Inferior parietal cortex (tissue), 1 donor: ENCODE results near the gene EIF2S3B.
A peak's percentile ranks its signal among the peaks of the same experiment; 100 is the strongest.
"Not testable (repeated sequence)": the region's sequence is repeated elsewhere in the genome, so short reads cannot be mapped to it uniquely, and the experiment has no call there.

ENCODE experiments used
- DNase-seq: peaks from one replicate; pipeline ENCODE4 v3.0.0-alpha.2; 2016; ENCODE audit errors: extremely low spot score

EIF2S3B gene

DNA sequence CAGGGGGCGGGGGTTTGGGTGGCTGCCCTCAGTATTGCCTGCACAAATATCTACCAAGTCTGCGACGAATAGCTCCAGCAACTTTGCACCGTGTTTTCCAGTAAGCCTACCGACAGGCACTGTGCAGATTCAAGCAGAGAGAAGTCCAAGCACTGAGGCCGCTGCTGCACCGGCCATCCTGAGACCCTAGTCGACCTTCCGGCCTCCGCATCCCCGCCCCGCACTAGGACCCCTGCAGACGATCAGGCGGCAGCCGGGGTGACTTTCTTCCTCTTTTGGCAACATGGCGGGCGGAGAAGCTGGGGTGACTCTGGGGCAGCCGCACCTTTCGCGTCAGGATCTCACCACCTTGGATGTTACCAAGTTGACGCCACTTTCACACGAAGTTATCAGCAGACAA is at the start of gene EIF2S3B:
EIF2S3B (plus strand) TSS at position 271 of the 400 bp plus-strand sequence; CDS start at position 284, 13 bp downstream.
- no peak for DNase-seq

DNA sequence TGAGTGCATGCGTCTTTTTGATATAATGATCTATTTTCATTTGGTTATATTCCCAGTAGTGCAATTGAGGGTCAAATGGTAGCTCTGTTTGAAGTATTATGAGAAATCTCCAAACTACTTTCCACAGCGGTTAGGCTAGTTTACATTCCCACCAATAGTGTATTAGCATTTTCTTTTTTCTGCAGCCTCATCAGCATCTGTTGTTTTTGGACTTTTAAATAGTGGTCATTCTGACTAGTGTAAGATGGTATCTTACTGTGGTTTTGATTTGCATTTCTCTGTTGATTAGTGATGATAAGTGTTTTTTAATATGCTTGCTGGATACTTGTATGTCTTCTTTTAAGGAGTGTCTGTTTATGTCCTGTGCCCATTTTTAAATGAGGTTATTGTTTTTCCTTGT is 48.8 kb upstream of the EIF2S3B start:
- DNase-seq = no peak

DNA sequence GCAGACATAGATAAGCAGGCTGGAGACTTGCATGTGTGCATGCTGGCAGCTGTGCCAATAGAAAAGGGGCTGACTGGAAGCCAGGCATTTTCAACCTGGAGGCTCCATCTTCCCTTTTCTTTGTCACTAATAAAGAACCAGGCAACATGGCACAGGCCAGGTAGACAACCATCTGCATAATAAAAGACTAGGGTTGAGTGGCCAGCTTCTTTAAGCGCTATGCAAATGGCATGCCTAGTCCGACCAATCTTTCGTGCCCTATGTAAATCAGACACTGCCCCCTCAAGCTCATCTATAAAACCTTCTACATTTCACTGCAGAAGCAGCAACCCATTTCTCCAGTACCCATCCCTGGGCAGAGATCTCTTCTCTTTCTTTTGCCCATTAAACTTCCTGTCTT is 47.9 kb upstream of the EIF2S3B start:
- DNase-seq = no peak

DNA sequence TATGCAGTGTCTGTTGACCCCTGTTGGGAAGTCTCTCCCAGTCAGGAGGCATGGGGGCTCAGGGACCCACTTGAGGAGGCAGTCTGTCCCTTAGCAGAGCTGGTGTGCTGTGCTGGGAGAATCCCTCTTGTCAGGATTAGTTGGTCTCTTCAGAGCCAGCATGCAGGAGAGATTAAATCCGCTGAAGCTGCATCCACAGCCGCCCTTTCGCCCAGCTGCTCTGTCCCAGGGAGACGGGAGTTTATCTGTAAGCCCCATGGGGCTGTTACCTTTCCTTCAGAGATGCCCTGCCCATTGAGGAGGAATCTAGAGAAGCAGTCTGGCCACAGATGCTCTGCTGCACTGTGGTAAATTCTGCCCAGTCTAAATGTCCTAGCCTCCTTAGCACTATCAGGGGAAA is 39.4 kb upstream of the EIF2S3B start:
- DNase-seq = no peak

DNA sequence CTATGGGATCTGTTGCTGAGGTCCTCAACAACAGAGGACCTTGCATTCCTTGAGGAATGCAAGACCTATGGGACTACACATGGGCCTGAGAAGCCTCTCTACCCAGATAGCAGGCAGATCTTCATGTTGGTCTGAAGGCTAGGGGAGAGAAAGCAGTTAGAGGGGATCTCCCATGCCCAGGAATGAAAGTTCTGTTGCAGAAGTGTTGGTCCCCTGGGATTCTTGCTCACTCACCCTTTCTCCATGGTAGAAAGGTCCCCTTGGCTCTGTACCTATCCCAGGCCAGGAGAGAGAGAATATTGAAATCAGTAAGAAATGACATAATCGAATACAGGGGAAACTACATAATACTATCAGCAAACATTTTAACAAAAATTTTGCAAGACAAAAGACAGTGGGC is 36.0 kb upstream of the EIF2S3B start:
- no peak for DNase-seq

DNA sequence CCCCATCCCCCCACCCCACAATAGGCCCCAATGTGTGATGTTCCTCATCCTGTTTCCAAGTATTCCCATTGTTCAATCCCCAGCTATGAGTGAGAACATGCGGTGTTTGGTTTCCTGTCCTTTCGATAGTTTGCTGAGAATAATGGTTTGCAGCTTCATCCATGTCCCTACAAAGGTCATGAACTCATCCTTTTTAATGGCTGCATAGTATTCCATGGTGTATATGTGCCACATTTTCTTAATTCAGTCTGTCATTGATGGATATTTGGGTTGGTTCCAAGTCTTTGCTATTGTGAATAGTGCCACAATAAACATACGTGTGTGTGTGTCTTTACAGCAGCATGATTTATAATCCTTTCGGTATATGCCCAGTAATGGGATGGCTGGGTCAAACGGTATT is 32.9 kb upstream of the EIF2S3B start:
- DNase-seq = not testable (repeated sequence)

GRCh38 chr12:10481901-10482300 is 23.8 kb upstream of the EIF2S3B start:
- DNase-seq = not testable (repeated sequence)

DNA sequence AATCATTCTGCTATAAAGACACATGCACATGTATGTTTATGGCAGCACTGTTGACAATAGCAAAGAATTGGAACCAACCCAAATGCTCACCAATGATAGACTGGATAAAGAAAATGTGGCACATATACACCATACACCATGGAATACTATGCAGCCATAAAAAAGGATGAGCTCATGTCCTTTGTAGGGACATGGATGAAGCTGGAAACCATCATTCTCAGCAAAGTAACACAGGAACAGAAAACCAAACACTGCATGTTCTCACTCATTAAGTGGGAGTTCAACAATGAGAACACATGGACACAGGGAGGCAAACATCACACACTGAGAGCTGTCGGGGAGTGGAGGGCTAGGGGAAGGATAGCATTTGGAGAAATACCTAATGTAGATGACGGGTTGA is 18.4 kb upstream of the EIF2S3B start:
- DNase-seq = not testable (repeated sequence)

DNA sequence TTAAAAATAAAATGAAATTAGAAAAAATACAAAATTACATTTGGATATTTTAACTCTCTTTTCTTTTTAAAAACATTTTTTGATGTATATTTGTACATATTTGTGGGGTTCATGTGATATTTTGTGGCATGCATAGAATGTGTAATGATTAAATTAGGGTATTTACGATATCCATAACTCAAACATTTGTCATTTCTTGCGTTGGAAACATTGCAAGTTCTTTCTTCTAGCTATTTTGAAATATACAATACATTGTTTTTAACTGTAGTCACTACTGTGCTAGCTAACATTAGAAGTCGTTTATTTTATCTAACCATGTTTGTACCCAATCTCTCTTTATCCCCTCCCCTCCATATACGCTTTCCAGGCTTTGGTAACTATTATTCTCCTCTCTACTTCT is 13.9 kb upstream of the EIF2S3B start:
- DNase-seq = no peak

GRCh38 chr12:10497602-10498001 is 8.1 kb upstream of the EIF2S3B start:
- DNase-seq = no peak

GRCh38 chr12:10498042-10498441 is 7.6 kb upstream of the EIF2S3B start:
- no peak for DNase-seq

GRCh38 chr12:10501030-10501429 is 4.7 kb upstream of the EIF2S3B start:
- DNase-seq = no peak

- no peak for DNase-seq
These were observed 2.2 kb upstream of the EIF2S3B start for GRCh38 chr12:10503460-10503859.

DNA sequence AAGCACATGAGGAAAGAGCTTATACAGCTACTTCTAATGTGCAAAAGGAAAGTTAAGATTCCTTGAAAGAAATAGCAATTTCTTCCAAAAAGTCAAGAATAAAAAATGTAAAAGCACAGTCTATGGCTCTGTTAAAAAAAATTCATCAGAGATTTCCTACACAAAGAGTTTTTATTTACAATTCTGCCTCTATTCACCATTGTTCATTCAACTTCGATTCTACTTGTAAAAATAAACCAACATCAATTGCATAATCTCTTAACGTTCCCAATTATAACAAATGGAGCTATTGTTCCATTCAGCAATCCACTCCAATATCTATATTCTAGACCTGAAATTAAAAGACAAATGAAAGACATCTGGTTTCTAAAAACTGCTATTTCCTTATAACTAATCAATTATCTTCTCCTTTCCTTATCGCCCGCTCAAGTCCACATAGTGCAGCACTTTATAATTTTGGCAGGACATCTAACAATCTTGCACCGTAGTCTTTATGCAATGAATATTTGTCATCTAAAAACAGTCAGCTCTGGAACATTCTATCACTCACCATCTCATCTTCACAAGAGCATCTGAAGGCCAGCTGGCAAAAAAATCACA is 6.2 kb downstream of the EIF2S3B start:
- peak; percentile 39 for DNase-seq

- no peak for DNase-seq
These were observed 7.1 kb downstream of the EIF2S3B start for GRCh38 chr12:10512798-10513197.

DNA sequence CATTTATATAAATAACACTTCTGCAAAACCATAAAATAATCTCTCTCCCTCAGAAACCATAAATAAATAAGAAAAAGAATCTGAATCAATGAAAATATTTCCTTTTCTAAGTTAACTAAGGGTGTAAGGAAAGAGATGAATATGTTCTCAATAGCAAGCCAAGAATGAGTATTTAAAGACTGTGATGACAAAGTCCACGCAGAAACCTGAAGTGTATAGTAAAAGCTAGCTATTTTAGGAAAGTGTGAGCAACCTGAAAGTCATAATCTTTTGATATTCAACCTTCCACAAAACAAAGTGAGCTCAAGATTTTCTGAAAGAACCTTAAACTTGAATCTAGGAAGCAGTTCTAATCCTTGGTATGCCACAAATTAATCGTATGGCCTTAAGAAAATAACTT is 15.9 kb downstream of the EIF2S3B start:
- DNase-seq = no peak

GRCh38 chr12:10528174-10528953 is 22.7 kb downstream of the EIF2S3B start:
- DNase-seq = no peak

GRCh38 chr12:10529603-10530002 is 23.9 kb downstream of the EIF2S3B start:
- DNase-seq = no peak

DNA sequence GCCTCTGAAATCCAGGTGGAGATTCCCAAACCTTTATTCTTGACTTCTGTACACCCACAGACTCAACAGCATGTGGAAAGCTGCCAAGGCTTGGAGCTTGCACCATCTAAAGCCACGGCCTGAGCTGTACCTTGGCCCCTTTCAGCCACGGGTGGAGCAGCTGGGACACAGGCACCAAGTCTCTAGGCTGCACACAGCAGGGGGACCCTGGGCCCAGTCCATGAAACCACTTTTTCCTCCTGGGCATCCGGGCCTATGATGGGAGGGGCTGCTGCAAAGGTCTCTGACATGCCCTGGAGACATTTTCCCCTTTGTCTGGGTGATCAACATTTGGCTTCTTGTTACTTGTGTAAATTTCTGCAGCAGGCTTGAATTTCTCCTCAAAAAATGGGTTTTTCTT is 32.0 kb downstream of the EIF2S3B start:
- no peak for DNase-seq

- peak; percentile 6 for DNase-seq
These were observed 35.1 kb downstream of the EIF2S3B start for GRCh38 chr12:10540776-10541205.

DNA sequence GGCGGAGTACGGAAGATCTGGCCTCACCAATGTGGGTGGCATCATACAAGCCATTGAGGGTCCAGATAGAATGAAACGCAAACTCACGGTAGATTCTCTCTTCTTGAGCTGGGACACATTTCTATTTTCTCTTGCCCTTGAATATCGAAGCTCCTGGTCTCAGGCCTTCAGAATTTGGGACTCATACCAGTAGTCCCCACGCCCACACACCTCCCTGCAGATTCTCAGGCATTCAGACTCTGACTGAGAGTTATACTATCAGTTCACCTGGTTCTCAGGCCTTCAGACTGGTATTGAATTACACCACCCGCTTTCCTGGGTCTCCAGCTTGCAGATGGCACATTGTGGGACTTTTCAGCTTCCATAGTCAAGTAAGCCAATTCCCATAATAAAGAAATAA is 37.8 kb downstream of the EIF2S3B start:
- DNase-seq = no peak

DNA sequence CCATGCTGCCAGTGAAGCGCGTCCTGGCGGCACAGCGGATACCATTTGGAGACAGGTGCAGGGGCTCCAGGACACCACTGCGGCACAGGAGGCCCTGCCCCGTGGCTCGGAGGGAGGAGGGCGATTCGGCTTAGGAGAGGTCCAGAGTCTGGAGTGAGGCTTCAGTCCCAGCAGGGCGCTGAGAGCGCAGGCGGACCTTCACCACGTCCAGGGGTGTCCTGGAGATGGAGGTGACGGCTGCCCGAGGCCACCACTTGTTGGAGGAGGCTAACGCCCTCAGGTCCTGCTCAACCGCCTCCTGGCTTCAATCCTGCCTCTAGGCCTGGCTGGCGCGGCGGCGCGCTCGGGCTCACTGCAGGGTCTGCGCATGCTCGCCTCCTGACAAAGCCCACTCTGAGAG is 45.7 kb downstream of the EIF2S3B start:
- no peak for DNase-seq

- DNase-seq = no peak
These were observed 47.5 kb downstream of the EIF2S3B start for GRCh38 chr12:10553148-10553547.
